Measurements from ENCODE around the gene CDK5R2.

Gene CDK5R2

DNA sequence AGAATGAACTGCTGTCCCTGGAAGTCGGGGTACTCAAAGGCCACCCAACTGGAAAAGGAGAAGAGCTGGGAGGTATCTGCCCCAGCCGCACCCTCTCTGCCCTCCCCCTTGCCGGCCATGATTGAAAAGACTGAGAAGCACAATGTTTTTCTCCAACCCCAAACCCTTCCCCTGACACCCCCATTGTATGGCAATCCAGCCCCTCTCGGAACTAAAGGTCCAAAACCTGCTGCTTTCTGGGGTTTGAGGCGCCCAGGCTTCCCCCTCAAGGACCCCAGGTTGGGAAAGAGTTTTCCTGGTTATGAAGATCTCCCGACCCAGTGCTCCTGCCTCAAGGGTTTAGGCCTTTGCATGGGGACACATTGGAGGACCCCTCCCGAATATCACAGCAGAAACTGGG is 32.7 kb downstream of the CDK5R2 start:
- DNase-seq (ENCODE audit: low read depth): no peak
- TF ChIP-seq, protein P1, sequence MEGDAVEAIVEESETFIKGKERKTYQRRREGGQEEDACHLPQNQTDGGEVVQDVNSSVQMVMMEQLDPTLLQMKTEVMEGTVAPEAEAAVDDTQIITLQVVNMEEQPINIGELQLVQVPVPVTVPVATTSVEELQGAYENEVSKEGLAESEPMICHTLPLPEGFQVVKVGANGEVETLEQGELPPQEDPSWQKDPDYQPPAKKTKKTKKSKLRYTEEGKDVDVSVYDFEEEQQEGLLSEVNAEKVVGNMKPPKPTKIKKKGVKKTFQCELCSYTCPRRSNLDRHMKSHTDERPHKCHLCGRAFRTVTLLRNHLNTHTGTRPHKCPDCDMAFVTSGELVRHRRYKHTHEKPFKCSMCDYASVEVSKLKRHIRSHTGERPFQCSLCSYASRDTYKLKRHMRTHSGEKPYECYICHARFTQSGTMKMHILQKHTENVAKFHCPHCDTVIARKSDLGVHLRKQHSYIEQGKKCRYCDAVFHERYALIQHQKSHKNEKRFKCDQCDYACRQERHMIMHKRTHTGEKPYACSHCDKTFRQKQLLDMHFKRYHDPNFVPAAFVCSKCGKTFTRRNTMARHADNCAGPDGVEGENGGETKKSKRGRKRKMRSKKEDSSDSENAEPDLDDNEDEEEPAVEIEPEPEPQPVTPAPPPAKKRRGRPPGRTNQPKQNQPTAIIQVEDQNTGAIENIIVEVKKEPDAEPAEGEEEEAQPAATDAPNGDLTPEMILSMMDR (IDR thresholded peaks at IDR 0.05; ENCODE audit: control insufficient read depth, insufficient read depth, low read depth, low read length, missing control alignments): no peak
- no peak overlapping the region for H3K4me3 ChIP-seq (ENCODE audit: control insufficient read depth, low read depth, low read length)

DNA sequence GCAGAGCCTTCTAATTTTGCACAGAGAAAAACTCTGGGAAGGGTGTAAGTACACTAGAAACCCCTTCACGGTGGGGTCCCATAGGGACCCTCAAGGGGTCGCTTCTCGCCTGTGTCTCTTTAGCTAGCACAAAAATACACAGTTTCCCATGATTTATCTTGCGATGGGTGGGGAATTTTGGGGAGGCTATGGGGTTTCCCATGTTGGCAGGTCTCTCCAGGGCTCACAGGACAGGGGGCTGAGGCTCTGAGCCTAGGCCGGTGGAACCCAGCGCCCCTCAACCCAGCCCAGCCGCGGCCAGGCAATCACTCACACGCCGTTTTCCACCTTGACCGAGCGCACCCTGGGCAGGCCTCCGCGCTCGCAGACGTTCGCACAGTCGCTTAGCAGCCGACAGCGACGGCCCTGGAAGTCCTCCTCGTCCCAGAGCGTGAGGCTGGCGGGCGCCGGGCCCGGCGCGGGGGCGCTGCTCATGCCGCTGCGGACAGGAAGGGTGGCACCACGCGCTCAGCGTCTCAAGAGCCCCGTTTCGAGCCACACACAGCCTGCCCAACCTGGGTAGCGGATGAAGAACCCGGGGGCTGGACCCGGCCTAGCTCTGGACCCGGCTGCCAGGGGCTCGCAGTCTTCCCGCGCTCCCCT is 33.4 kb downstream of the CDK5R2 start:
- peak overlapping the region; percentile 32 for H3K4me3 ChIP-seq (ENCODE audit: control insufficient read depth, low read depth, low read length)
- DNase-seq (ENCODE audit: low read depth): no peak
- TF ChIP-seq, protein P1 (IDR thresholded peaks at IDR 0.05; ENCODE audit: control insufficient read depth, insufficient read depth, low read depth, low read length, missing control alignments): no peak

DNA sequence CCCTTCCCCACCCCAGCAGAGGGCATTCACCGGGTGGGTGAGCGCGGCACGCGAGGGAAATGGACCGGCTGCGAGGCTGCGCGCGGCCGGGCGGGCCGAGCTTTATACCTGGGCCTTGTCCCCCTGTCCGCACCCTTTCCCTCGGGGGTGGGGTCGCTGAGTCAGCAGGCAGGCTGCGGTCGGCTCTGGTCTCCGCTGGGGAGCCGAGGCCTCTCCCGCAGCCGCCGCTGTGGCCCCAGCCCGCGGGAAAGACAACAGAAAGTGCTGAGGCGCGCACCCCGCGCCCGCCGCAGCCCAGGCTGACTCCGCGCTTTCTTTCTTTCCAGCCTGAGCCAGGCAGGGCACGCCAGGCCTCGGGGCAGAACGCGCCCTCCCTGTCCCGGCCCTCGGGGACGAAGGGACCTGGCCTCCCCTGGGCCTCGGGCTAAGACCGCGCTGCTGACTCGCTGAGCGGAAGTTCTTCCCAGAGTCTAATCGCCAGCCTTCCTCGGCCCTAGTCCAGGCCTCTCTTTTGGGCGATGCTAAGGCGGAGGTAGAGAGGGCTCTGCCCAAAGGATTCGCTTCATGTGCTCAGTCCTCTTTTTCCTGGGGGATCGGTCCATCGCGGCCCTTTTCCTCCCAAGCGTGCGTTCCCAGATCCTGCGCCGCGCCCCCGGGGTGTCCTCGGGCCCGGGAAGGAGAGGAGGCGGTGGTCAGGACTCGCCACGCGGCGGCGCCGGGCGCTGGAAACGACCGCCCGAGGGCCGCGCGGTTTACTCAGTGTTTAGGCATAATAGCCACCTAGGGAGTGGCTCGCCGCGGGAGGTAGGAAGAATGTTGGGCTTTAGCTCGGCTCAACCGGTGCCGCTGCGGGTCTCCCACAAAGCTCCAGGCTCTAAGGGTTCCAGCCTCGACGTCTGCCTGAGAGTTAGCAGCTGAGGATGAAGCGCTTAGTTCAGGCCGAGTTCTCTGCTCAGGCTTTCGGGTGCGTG is 34.2 kb downstream of the CDK5R2 start, which contains the start of gene CRYBA2:
Gene CRYBA2 (minus strand): TSS at position 78 of the 971 bp plus-strand sequence. CDS start 246 bp downstream, outside the sequence.
- no peak for DNase-seq (ENCODE audit: low read depth)
- TF ChIP-seq, protein P1 (IDR thresholded peaks at IDR 0.05; ENCODE audit: control insufficient read depth, insufficient read depth, low read depth, low read length, missing control alignments): peak; percentile 19
- H3K4me3 ChIP-seq (ENCODE audit: control insufficient read depth, low read depth, low read length): peak within 1 kb of the TSS; percentile 32

DNA sequence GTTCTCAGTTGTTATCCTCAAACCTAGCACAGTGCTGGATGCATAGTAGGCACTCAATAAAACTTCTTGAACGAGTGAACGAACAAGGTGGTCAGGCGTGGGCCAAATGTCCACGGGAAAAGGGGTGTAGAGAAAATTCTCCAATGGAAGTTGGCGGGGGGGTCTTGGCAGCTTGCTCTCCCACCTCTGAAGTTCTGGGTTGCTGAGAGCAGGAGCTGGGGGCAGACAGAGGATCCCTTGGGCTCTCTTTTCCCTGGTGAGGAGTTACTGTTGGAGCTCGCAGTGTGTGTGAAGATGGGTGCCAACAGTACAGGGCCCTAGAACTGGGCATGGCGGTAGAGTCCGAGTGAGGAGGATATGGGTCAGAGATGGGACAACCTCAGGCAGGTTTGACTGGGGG is 36.1 kb downstream of the CDK5R2 start:
- no peak for DNase-seq (ENCODE audit: low read depth)
- H3K4me3 ChIP-seq (ENCODE audit: control insufficient read depth, low read depth, low read length): no peak overlapping the region
- TF ChIP-seq, protein P1 (IDR thresholded peaks at IDR 0.05; ENCODE audit: control insufficient read depth, insufficient read depth, low read depth, low read length, missing control alignments): no peak

DNA sequence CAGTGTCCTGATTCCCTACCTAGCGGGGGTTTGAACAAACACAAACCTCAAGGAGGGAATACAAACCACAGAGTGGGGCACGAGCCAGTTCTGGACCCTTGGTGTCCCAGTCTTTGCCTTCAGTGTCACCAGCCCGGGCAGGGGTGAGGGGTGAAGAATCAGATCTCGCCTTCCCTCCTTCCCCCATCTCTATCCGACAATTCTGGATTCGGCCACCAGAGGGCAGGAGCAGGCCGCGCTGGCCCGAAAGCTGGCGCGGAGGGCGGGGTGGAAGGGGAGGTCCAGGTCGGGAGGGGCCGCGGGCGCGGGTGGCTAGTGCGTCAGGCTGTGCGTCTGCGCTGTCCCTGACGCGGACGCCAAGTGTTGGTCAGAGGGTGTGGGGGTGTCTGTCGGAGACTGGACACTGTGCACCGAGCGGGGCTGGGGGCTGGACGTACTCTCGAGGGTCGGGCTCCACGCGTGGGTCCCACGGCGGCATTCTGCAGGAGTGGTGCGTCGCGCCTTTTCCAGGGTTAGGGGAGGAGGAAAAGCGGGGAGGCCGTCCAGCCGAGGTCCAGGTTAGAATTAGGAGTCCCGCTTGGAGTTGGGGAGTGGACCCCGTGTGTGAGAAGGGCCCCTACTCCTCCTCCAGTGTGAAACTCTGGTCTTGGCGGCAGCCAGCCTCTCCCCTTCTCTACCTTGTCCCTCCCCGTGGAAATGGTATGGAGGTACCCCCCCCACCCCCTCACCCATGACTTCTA is 36.7 kb downstream of the CDK5R2 start:
- peak; percentile 14 for DNase-seq (ENCODE audit: low read depth)
- H3K4me3 ChIP-seq (ENCODE audit: control insufficient read depth, low read depth, low read length): peak overlapping the region; percentile 33
- TF ChIP-seq, protein P1 (IDR thresholded peaks at IDR 0.05; ENCODE audit: control insufficient read depth, insufficient read depth, low read depth, low read length, missing control alignments): peak; percentile 88

DNA sequence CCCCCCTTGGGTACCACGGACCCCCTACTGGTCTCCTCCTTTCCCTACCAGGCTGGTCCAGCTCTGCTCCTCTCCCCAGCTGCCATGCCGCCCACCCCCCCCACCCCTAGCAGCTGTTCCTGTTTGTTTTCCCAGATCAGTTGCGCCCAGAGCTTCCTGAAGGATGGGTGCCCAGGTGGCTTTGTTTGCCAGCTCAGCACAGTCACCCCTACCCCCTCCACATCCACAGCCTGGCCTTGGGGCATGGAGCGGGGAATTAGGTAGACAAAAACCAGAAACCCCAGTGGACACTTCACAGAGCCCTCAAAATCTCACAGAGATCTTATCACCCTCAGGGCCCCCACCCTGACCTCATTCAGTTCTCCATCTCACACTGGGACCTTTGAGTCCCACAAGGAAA is 37.5 kb downstream of the CDK5R2 start:
- TF ChIP-seq, protein P1 (IDR thresholded peaks at IDR 0.05; ENCODE audit: control insufficient read depth, insufficient read depth, low read depth, low read length, missing control alignments): no peak
- DNase-seq (ENCODE audit: low read depth): no peak
- no peak overlapping the region for H3K4me3 ChIP-seq (ENCODE audit: control insufficient read depth, low read depth, low read length)
